Stimulated activated CD4-positive, alpha-beta T cell treated with anti-CD3 and anti-CD28 coated beads, Interleukin-2, amount 100 ng/mL, for 4 hours (primary cell): ENCODE results near the gene CFAP58.
"Not testable (repeated sequence)": the region's sequence is repeated elsewhere in the genome, so short reads cannot be mapped to it uniquely, and the experiment has no call there.

Experiments used
- DNase-seq: peaks from one replicate; pipeline ENCODE4 v3.0.0-alpha.2; 2020; ENCODE audit warnings: low read depth

The CFAP58 gene

GRCh38 chr10:104435822-104436221 is 82.2 kb downstream of the CFAP58 start:
- DNase-seq = no peak

- no peak for DNase-seq
These were observed 83.6 kb downstream of the CFAP58 start for GRCh38 chr10:104437226-104437625.

GRCh38 chr10:104440221-104440620 is 86.6 kb downstream of the CFAP58 start:
- no peak for DNase-seq

GRCh38 chr10:104441329-104442000 is 87.8 kb downstream of the CFAP58 start:
- no peak for DNase-seq

- DNase-seq = no peak
These were observed 91.7 kb downstream of the CFAP58 start for GRCh38 chr10:104445359-104445758.

- DNase-seq = no peak
These were observed 92.5 kb downstream of the CFAP58 start for GRCh38 chr10:104446151-104446550.

GRCh38 chr10:104447331-104447730 is 93.7 kb downstream of the CFAP58 start:
- DNase-seq = no peak

- DNase-seq = no peak
These were observed 94.3 kb downstream of the CFAP58 start for GRCh38 chr10:104447906-104448305.

GRCh38 chr10:104449391-104449790 is 95.8 kb downstream of the CFAP58 start:
- DNase-seq = no peak

GRCh38 chr10:104450490-104450889 is 96.9 kb downstream of the CFAP58 start:
- no peak for DNase-seq

- no peak for DNase-seq
These were observed 97.3 kb downstream of the CFAP58 start for GRCh38 chr10:104450954-104451353.

GRCh38 chr10:104452977-104453376 is 99.3 kb downstream of the CFAP58 start:
- no peak for DNase-seq

- no peak for DNase-seq
These were observed 103.3 kb downstream of the CFAP58 start for GRCh38 chr10:104456802-104457542.

GRCh38 chr10:104457543-104457828 is 103.9 kb downstream of the CFAP58 start:
- no peak for DNase-seq

GRCh38 chr10:104465575-104465974 is 111.9 kb downstream of the CFAP58 start:
- not testable (repeated sequence) for DNase-seq

GRCh38 chr10:104468818-104469217 is 115.2 kb downstream of the CFAP58 start:
- not testable (repeated sequence) for DNase-seq

- no peak for DNase-seq
These were observed 118.9 kb downstream of the CFAP58 start for GRCh38 chr10:104472505-104472904.

- DNase-seq = no peak
These were observed 119.5 kb downstream of the CFAP58 start for GRCh38 chr10:104472957-104473745.

- no peak for DNase-seq
These were observed 124.7 kb downstream of the CFAP58 start for GRCh38 chr10:104478380-104478779.

- DNase-seq = no peak
These were observed 126.4 kb downstream of the CFAP58 start for GRCh38 chr10:104479906-104480593.

- no peak for DNase-seq
These were observed 127.2 kb downstream of the CFAP58 start for GRCh38 chr10:104480797-104481196.

- no peak for DNase-seq
These were observed 129.9 kb downstream of the CFAP58 start for GRCh38 chr10:104483582-104483981.
